NB4 (cell line): ENCODE data around the gene ADARB2.

Experiments used
- CTCF ChIP-seq: IDR thresholded peaks from one replicate; pipeline ENCODE4 v1.5.1; 2012; ENCODE audit warnings: low read depth, low read length
- MYC ChIP-seq: IDR thresholded peaks from 2 replicates; pipeline ENCODE4 v1.6.1; 2011; ENCODE audit warnings: low read depth, low read length
- POLR2A ChIP-seq: IDR thresholded peaks from 2 replicates; pipeline ENCODE4 v1.6.1; 2011; ENCODE audit warnings: mild to moderate bottlenecking; ENCODE audit not compliant: insufficient read length; ENCODE audit errors: extremely low read depth

- TF ChIP-seq CTCF (no peak), MYC (no peak), POLR2A (no peak)
These were observed 336.0 kb downstream of the ADARB2 start for GRCh38 chr10:1401071-1401965.
